GM12878 (cell line): ENCODE results near the gene HDAC7. TPM values are rescaled to one million over a fixed set of nuclear protein-coding genes. Genes with fewer than 3 reads are reported as not detected.

ENCODE experiments used
- ATAC-seq: fragments of 200-7000 bp; cut with Tn5 transposase; 3 replicates; pipeline ENCODE4 v1.9.1; 2020; ENCODE audit warnings: mild to moderate bottlenecking, moderate library complexity
- BruUV-seq: library from RNA; stranded (reverse); fragments of 400-500 nt; replicated peaks from 2 replicates; lab custom pipeline; 2021; lab: Mats Ljungman, UMichigan
- CTCF ChIA-PET: fragments of 300-600 bp; sonication (Branson Sonifier 250); formaldehyde crosslinking; extraction: SDS; loops from one replicate; lab custom pipeline; 2021; ENCODE audit warnings: inconsistent platforms; lab: Yijun Ruan, JAX
- POLR2A ChIA-PET: fragments of 350-600 bp; formaldehyde crosslinking; extraction: SDS; loops from one replicate; lab custom pipeline; 2021; ENCODE audit warnings: inconsistent platforms; lab: Charles Lee
- RAD21 ChIA-PET: fragments of 300-600 bp; sonication (Branson Sonifier 250); formaldehyde crosslinking; loops from one replicate; lab custom pipeline; 2023; ENCODE audit warnings: antibody characterized with exemption; ENCODE audit not compliant: unreplicated experiment; lab: Charles Lee
- SMC1A ChIA-PET: fragments of 300-600 bp; sonication (Branson Sonifier 250); formaldehyde crosslinking; loops from one replicate; lab custom pipeline; 2023; ENCODE audit not compliant: unreplicated experiment, uncharacterized antibody; lab: Charles Lee
- DNase-seq: peaks from one replicate; pipeline ENCODE4 v3.0.0-alpha.2; 2011; ENCODE audit warnings: low read depth, low spot score
- FAIRE-seq: peaks from 3 replicates; lab custom pipeline; 2011; peaks lifted over from hg19 to GRCh38; lab: Jason Lieb, UNC
- H2AFZ ChIP-seq: 2 replicates; pipeline ENCODE4 v1.6.0; 2011; ENCODE audit warnings: low read depth, low read length, control low read depth; ENCODE audit not compliant: control insufficient read depth
- H3K27ac ChIP-seq: 2 replicates; pipeline ENCODE4 v1.5.1; 2011; ENCODE audit warnings: control low read depth; ENCODE audit not compliant: control insufficient read depth, insufficient read depth
- H3K27me3 ChIP-seq, 2 experiments: replicated peaks in 1 of 2; 2 replicates each; pipeline versions ENCODE4 v1.6.0 to v1.6.1; 2011; ENCODE audit warnings: low read length in 1 of 2; ENCODE audit not compliant: control insufficient read depth in 2 of 2, insufficient read depth in 2 of 2
- H3K36me3 ChIP-seq, 2 experiments: 2 replicates each; pipeline ENCODE4 v1.5.1; 2011; ENCODE audit warnings: low read length in 1 of 2; ENCODE audit not compliant: control insufficient read depth in 2 of 2, insufficient read depth in 2 of 2
- H3K4me1 ChIP-seq: 2 replicates; pipeline ENCODE4 v1.6.1; 2011; ENCODE audit warnings: mild to moderate bottlenecking, low read length, moderate library complexity, mixed read lengths; ENCODE audit not compliant: control insufficient read depth, insufficient read depth
- H3K4me2 ChIP-seq: 2 replicates; pipeline ENCODE4 v1.6.0; 2011; ENCODE audit warnings: control low read depth; ENCODE audit not compliant: control insufficient read depth, insufficient read depth
- H3K4me3 ChIP-seq: fragments of 200-600 bp; sonication (generic); 2 replicates; pipeline ENCODE4 v1.5.1; 2016
- H3K79me2 ChIP-seq: 2 replicates; pipeline ENCODE4 v1.6.0; 2011; ENCODE audit warnings: low read length; ENCODE audit not compliant: control insufficient read depth, insufficient read depth
- H3K9ac ChIP-seq: 2 replicates; pipeline ENCODE4 v1.8.0; 2011; ENCODE audit warnings: low read length, control low read depth, mixed read lengths; ENCODE audit not compliant: control insufficient read depth, insufficient read depth
- H3K9me3 ChIP-seq: replicated peaks from 3 replicates; pipeline ENCODE4 v1.5.1; 2011; ENCODE audit warnings: mild to moderate bottlenecking, low read length; ENCODE audit not compliant: control insufficient read depth, insufficient read depth
- H4K20me1 ChIP-seq: 2 replicates; pipeline ENCODE4 v1.6.0; 2011; ENCODE audit not compliant: control insufficient read depth, insufficient read depth
- E2F4 ChIP-seq: IDR thresholded peaks from 2 replicates; pipeline ENCODE4 v1.6.1; 2012; ENCODE audit warnings: low read depth, low read length, improper control_type of control experiment
- HDAC2 ChIP-seq: fragments of 200-600 bp; sonication (generic); IDR thresholded peaks from 2 replicates; pipeline ENCODE4 v1.6.1; 2017
- MLLT1 ChIP-seq: fragments of 450-650 bp; IDR thresholded peaks from 2 replicates; pipeline ENCODE4 v1.6.1; 2016; ENCODE audit warnings: mild to moderate bottlenecking
- NFYB ChIP-seq: IDR thresholded peaks from 2 replicates; pipeline ENCODE4 v1.6.1; 2011; ENCODE audit warnings: low read depth, mild to moderate bottlenecking, low read length, improper control_type of control experiment, moderate library complexity; ENCODE audit not compliant: insufficient read depth
- NR2C2 ChIP-seq: IDR thresholded peaks from 2 replicates; pipeline ENCODE4 v1.6.1; 2011; ENCODE audit warnings: borderline replicate concordance, low read depth; ENCODE audit not compliant: control insufficient read depth, insufficient read length
- POLR2A ChIP-seq: IDR thresholded peaks from 2 replicates; pipeline ENCODE4 v1.6.1; 2011; ENCODE audit warnings: low read depth, mild to moderate bottlenecking, low read length
- RCOR1 ChIP-seq: conservative IDR thresholded peaks from 2 replicates; pipeline ENCODE4 v1.6.1; 2012; ENCODE audit warnings: low read depth, low read length, improper control_type of control experiment
- RUNX3 ChIP-seq: IDR thresholded peaks from 2 replicates; pipeline ENCODE4 v1.6.1; 2012; ENCODE audit warnings: low read length, inconsistent platforms
- SMC3 ChIP-seq: IDR thresholded peaks from 2 replicates; pipeline ENCODE4 v1.6.1; 2011; ENCODE audit warnings: low read length, improper control_type of control experiment, borderline replicate concordance
- STAT1 ChIP-seq: fragments of 450-650 bp; conservative IDR thresholded peaks from 2 replicates; pipeline ENCODE4 v1.6.1; 2014; ENCODE audit warnings: antibody characterized with exemption, mild to moderate bottlenecking
- YY1 ChIP-seq: IDR thresholded peaks from 2 replicates; pipeline ENCODE4 v1.6.1; 2011; ENCODE audit warnings: low read depth, mild to moderate bottlenecking, low read length
- ZNF592 ChIP-seq: fragments of 450-650 bp; IDR thresholded peaks from 2 replicates; pipeline ENCODE4 v1.6.1; 2017; ENCODE audit warnings: mild to moderate bottlenecking, moderate library complexity
- WGBS: methylation state at CpG from one replicate; pipeline ENCODE4 v1.1.6; 2016; ENCODE audit warnings: low lambda C conversion rate; ENCODE audit not compliant: insufficient replicate concordance, insufficient coverage; ENCODE audit errors: missing lambda C conversion rate; 5-methylcytosine and 5-hydroxymethylcytosine counted together
- in situ Hi-C: fragments of 300-500 bp; cut with MboI; formaldehyde crosslinking; loops from 9 replicates; pipeline ENCODE4 v1.14.3; 2018; ENCODE audit warnings: mixed read lengths
- intact Hi-C: fragments of 100-400 bp; cut with micrococcal nuclease; formaldehyde crosslinking; loops from one replicate; pipeline ENCODE4 v1.14.2; 2022; ENCODE audit not compliant: unreplicated experiment
- polyA plus RNA-seq, 11 experiments: library from polyadenylated mRNA; depleted of rRNA in 4 of 11; unstranded in 6 of 11; stranded (reverse) in 5 of 11; fragments of >200 nt; fragmentation: Nextera tagmentation in 4 of 11; fragmentation: Illumina TruSeq in 1 of 11; extraction: Ambion mirVana in 4 of 11; extraction: Trizol in 1 of 11; gene quantifications; 1 replicate in 1 of 11; 2 replicates in 10 of 11; pipeline versions ENCODE4 v1.2.1 to v1.2.3, GENCODE V29; 2011 to 2016; ENCODE audit warnings: inconsistent platforms in 2 of 11, missing spikeins in 2 of 11, low read depth in 1 of 11
- total RNA-seq, 4 experiments: library from RNA; depleted of rRNA in 3 of 4; stranded (reverse); fragments of >200 nt in 3 of 4; fragmentation: Illumina TruSeq in 1 of 4; extraction: Trizol in 1 of 4; gene quantifications; 2 replicates each; pipeline versions ENCODE4 v1.2.1 to v1.2.3, GENCODE V29; 2013 to 2021
- TF ChIP-seq, protein P1 (sequence below): fragments of 150-350 bp; IDR thresholded peaks from 2 replicates; pipeline ENCODE4 v1.6.1; 2016; ENCODE audit warnings: low read depth, low read length

The HDAC7 gene
- total and polyA plus RNA-seq, 10 of the 15 experiments (the other 5 are each of a cell fraction or from before 2014, with no cell fraction given) = 0.47 to 18.3 (median 5.4) TPM

DNA sequence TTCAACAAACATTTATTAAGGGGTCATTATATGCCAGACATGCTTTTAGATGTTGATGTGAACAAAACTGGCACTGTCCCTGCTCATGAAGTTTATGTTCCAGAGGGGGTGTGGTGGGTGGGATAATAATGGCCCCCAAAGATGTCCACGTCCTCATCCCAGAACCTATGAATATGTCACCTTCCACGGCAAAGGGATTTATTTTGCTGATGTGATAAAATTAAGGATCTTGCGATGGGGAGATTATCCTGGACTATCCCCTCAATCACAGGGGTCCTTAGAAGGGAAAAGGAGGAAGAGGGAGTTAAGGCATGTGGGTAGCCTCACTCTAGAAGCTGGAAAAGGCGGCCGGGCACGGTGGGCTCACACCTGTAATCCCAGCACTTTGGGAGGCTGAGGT lies 48.4 kb downstream of the HDAC7 start:
- POLR2A ChIA-PET = interaction anchor here (5.7 kb wide), 1 partner anchor 29 kb away, joined by 40 read pairs; no protein-coding TSS in a partner anchor
- peaks cover 17% of the 10 kb centered on the region; the same call in 1 of the 2 replicates for H3K4me1 ChIP-seq
- H3K4me2 ChIP-seq = no peak overlapping the region
- SMC1A ChIA-PET = interaction anchor here (0.7 to 7.2 kb wide), 6 partner anchors 15 to 109 kb away, joined by 3 to 267 read pairs (median 20); partner anchors contain the start of gene RAPGEF3
- in situ Hi-C loops = no loop called here
- FAIRE-seq (no peak), ATAC-seq (no peak), DNase-seq (no peak)
- CTCF ChIA-PET = interaction anchor here (1.1 to 19.3 kb wide), 5 partner anchors 15 to 178 kb away, joined by 3 to 814 read pairs (median 104); partner anchors contain the start of gene RAPGEF3
- H3K27me3 ChIP-seq = no peaks in the 10 kb centered on the region
- H4K20me1 ChIP-seq = no peaks in the 10 kb centered on the region
- BruUV-seq = no TSS peak
- intact Hi-C loops = loop anchor here (10.0 kb wide), 1 partner anchor 737 kb away; no protein-coding TSS in a partner anchor
- H2AFZ ChIP-seq = no peak overlapping the region
- 72% methylated on average over 6 of the region's 6 CpGs for WGBS
- RAD21 ChIA-PET = interaction anchor here (7.2 to 8.9 kb wide), 3 partner anchors 15 to 65 kb away, joined by 68 to 327 read pairs (median 83); partner anchors contain the start of gene RAPGEF3
- H3K4me3 ChIP-seq = no peak overlapping the region
- no peak overlapping the region for H3K9ac ChIP-seq
- TF ChIP-seq NFYB (no peak), NR2C2 (no peak), YY1 (no peak), RCOR1 (no peak), E2F4 (no peak), SMC3 (no peak), STAT1 (no peak), ZNF592 (no peak), MLLT1 (no peak), POLR2A (no peak), HDAC2 (no peak), RUNX3 (no peak)
- TF ChIP-seq, protein P1, sequence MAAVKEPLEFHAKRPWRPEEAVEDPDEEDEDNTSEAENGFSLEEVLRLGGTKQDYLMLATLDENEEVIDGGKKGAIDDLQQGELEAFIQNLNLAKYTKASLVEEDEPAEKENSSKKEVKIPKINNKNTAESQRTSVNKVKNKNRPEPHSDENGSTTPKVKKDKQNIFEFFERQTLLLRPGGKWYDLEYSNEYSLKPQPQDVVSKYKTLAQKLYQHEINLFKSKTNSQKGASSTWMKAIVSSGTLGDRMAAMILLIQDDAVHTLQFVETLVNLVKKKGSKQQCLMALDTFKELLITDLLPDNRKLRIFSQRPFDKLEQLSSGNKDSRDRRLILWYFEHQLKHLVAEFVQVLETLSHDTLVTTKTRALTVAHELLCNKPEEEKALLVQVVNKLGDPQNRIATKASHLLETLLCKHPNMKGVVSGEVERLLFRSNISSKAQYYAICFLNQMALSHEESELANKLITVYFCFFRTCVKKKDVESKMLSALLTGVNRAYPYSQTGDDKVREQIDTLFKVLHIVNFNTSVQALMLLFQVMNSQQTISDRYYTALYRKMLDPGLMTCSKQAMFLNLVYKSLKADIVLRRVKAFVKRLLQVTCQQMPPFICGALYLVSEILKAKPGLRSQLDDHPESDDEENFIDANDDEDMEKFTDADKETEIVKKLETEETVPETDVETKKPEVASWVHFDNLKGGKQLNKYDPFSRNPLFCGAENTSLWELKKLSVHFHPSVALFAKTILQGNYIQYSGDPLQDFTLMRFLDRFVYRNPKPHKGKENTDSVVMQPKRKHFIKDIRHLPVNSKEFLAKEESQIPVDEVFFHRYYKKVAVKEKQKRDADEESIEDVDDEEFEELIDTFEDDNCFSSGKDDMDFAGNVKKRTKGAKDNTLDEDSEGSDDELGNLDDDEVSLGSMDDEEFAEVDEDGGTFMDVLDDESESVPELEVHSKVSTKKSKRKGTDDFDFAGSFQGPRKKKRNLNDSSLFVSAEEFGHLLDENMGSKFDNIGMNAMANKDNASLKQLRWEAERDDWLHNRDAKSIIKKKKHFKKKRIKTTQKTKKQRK = no peak
- H3K36me3 ChIP-seq = no peaks in the 10 kb centered on the region
- no peaks in the 10 kb centered on the region for H3K79me2 ChIP-seq
- no peaks in the 10 kb centered on the region for H3K9me3 ChIP-seq
- H3K27ac ChIP-seq = no peak overlapping the region
